ENCODE measurements around the gene RIMS3. TPM values are rescaled to one million over a fixed set of nuclear protein-coding genes. Genes with fewer than 3 reads are reported as not detected.
A peak's percentile ranks its signal among the peaks of the same experiment; 100 is the strongest.

The RIMS3 gene
- total RNA-seq, 1 experiment from 2014 or later, result 4.2 TPM

DNA sequence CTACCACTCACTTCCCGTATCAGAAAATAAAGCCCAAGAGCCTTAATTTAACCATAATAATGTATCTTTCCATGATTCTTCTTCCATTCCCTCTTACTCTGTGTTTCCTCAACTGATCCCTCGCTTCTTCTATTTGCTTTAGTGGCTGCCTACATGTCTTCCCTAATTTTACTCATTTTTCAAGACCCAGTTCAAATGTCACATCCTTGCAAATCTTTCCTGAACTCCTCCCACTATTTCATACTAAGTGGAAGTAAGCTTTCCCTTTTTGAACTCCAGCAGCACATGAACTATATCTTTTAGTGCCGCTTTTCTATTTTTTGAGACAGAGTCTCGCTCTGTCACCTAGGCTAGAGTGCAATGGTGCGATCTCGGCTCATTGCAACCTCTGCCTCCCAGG is 22.2 kb upstream of the RIMS3 start:
- peaks cover 21% of the 10 kb centered on the region for H3K4me1 ChIP-seq (ENCODE audit: low read length)
- H3K9me2 ChIP-seq (replicated peaks; ENCODE audit: insufficient read depth, low read length), result no peaks in the 10 kb centered on the region
- peaks cover 34% of the 10 kb centered on the region for H3K79me2 ChIP-seq (ENCODE audit: low read length)
- H3K4me3 ChIP-seq (ENCODE audit: low read length), result no peak overlapping the region
- no peak overlapping the region for H3K4me2 ChIP-seq (ENCODE audit: low read depth, low read length, poor library complexity, severe bottlenecking)
- no peak overlapping the region for H3K9ac ChIP-seq (ENCODE audit: low read length)
- H2AFZ ChIP-seq (ENCODE audit: low read length), result no peak overlapping the region
- no peaks in the 10 kb centered on the region for H3K9me3 ChIP-seq (ENCODE audit: low read length)
- H3K27me3 ChIP-seq (ENCODE audit: low read length), result no peaks in the 10 kb centered on the region
- H3K36me3 ChIP-seq (ENCODE audit: insufficient read depth, low read length), result peaks cover 24% of the 10 kb centered on the region; the same call in 1 of the 2 replicates
- no peak for DNase-seq
- H3K27ac ChIP-seq (ENCODE audit: low read length), result no peak overlapping the region
- peaks cover 28% of the 10 kb centered on the region; the same call in 1 of the 2 replicates for H4K20me1 ChIP-seq (ENCODE audit: insufficient read depth, low read depth, low read length)

DNA sequence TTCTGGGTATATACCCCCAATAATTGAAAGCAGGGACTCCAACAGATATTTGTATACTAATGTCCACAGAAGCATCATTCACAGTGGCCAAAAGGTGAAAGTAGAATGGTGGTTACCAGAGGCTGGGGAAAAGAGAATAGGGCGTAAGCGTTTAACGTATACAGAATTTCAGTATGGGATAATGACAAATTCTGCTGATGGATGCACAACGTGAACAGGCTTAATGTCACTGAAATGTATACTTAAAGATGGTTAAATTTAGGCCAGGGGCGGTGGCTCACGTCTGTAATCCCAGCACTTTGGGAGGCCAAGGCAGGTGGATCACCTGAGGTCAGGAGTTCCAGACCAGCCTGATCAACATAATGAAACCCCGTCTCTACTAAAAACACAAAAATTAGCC is 21.6 kb upstream of the RIMS3 start:
- H3K4me1 ChIP-seq (ENCODE audit: low read length), result peaks cover 15% of the 10 kb centered on the region
- H3K4me2 ChIP-seq (ENCODE audit: low read depth, low read length, poor library complexity, severe bottlenecking), result no peak overlapping the region
- peaks cover 29% of the 10 kb centered on the region for H3K79me2 ChIP-seq (ENCODE audit: low read length)
- H4K20me1 ChIP-seq (ENCODE audit: insufficient read depth, low read depth, low read length), result peaks cover 28% of the 10 kb centered on the region; the same call in 1 of the 2 replicates
- no peak overlapping the region for H3K9ac ChIP-seq (ENCODE audit: low read length)
- no peak overlapping the region for H2AFZ ChIP-seq (ENCODE audit: low read length)
- no peak overlapping the region for H3K4me3 ChIP-seq (ENCODE audit: low read length)
- H3K27ac ChIP-seq (ENCODE audit: low read length), result no peak overlapping the region
- no peaks in the 10 kb centered on the region for H3K9me3 ChIP-seq (ENCODE audit: low read length)
- no peaks in the 10 kb centered on the region for H3K27me3 ChIP-seq (ENCODE audit: low read length)
- no peak for DNase-seq
- H3K9me2 ChIP-seq (replicated peaks; ENCODE audit: insufficient read depth, low read length), result no peaks in the 10 kb centered on the region
- peaks cover 24% of the 10 kb centered on the region; the same call in 1 of the 2 replicates for H3K36me3 ChIP-seq (ENCODE audit: insufficient read depth, low read length)

DNA sequence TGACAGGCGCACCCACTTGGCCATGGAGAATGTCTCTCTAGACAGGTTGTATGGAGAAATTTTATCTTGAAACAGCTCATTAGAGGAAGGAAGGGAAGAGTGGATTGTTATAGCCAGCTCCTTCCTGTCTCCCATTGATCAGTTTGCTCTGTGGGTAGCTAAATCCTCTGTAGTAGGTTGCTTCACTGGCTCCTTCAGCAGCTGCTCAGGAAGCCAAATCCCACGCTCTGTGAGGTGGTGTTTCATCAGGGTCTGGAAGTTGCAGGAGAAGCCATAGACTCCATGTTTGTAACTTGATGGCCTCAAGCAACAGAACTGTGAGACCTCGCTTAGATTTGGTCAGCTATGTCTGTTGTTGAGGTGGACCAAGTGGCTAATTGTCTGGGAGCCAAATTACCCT is 19.2 kb upstream of the RIMS3 start:
- no peak for DNase-seq
- Histone ChIP-seq H3K9ac (ENCODE audit: low read length) (no peak overlapping the region), H3K36me3 (ENCODE audit: insufficient read depth, low read length) (peaks cover 12% of the 10 kb centered on the region; the same call in 1 of the 2 replicates), H3K9me2 (replicated peaks; ENCODE audit: insufficient read depth, low read length) (no peaks in the 10 kb centered on the region), H4K20me1 (ENCODE audit: insufficient read depth, low read depth, low read length) (peaks cover 12% of the 10 kb centered on the region; the same call in 1 of the 2 replicates), H2AFZ (ENCODE audit: low read length) (no peak overlapping the region), H3K4me3 (ENCODE audit: low read length) (no peak overlapping the region), H3K79me2 (ENCODE audit: low read length) (peaks cover 8% of the 10 kb centered on the region; the same call in 1 of the 2 replicates), H3K4me2 (ENCODE audit: low read depth, low read length, poor library complexity, severe bottlenecking) (no peak overlapping the region), H3K27ac (ENCODE audit: low read length) (no peak overlapping the region), H3K27me3 (ENCODE audit: low read length) (no peaks in the 10 kb centered on the region), H3K4me1 (ENCODE audit: low read length) (peaks cover under 1% of the 10 kb centered on the region; the same call in 1 of the 2 replicates), H3K9me3 (ENCODE audit: low read length) (no peaks in the 10 kb centered on the region)

DNA sequence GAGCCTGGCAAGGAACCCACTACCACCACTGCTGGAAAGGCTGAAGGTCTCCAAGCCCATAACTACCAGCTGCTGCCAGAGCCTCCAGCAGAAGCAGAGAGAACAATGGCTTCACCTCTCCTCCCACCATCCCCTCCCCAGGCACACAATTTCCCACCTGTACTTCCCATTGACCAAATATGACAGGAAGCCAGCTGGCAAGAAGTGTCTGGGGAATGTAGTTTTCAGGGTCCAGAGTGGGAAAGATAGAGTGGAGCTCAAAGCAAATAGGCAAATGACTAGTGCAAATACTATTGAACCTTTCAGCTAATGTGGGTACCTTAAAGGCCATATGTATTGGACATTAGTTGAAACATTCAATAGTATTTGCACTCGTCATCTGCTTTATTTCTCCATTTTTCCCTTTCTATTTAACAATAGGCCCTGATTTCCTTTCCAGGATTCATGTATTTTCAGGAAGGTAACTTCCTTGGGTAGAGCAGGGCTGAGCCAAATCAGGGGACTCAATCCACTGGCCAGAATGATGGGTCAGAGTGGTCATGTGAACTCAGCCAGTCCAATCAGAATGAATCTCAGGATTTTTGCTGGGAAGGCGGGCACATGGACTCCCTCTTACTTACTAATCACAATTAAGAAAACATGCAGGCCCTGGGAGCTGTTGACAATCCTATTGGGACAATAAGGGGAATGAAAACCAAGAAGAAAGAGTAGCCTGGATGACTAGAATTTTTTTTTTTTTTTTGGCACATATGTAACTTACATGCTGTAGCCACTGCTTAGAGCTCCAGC is 13.9 kb upstream of the RIMS3 start:
- Histone ChIP-seq H3K9ac (ENCODE audit: low read length) (no peak overlapping the region), H3K27ac (ENCODE audit: low read length) (no peak overlapping the region), H3K4me3 (ENCODE audit: low read length) (no peak overlapping the region), H3K9me3 (ENCODE audit: low read length) (no peaks in the 10 kb centered on the region), H3K4me1 (ENCODE audit: low read length) (no peaks in the 10 kb centered on the region), H3K79me2 (ENCODE audit: low read length) (no peaks in the 10 kb centered on the region), H3K4me2 (ENCODE audit: low read depth, low read length, poor library complexity, severe bottlenecking) (no peak overlapping the region), H3K9me2 (replicated peaks; ENCODE audit: insufficient read depth, low read length) (no peaks in the 10 kb centered on the region), H3K36me3 (ENCODE audit: insufficient read depth, low read length) (no peaks in the 10 kb centered on the region), H4K20me1 (ENCODE audit: insufficient read depth, low read depth, low read length) (no peaks in the 10 kb centered on the region), H2AFZ (ENCODE audit: low read length) (no peak overlapping the region), H3K27me3 (ENCODE audit: low read length) (no peaks in the 10 kb centered on the region)
- no peak for DNase-seq

DNA sequence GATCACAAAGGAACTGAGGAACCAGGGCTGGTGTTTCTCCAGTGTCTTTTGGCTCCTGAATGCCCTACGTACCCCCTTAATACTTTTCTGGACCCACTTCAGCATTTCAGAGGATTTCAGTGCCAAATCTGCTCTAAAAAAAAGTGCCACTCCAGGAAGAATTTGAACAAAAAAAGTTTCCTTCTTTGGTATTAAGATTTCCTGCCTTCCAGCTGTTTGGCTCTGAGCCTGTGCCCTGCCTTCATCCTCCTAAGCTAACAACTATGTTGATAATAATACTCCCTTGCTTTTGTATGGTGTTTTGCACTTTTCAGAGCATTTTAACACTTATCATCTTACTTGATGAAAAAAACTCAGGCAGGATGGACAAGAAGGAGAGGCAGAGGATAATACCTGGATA is 11.0 kb upstream of the RIMS3 start:
- H3K4me1 ChIP-seq (ENCODE audit: low read length), result no peaks in the 10 kb centered on the region
- H3K9me3 ChIP-seq (ENCODE audit: low read length), result no peaks in the 10 kb centered on the region
- H3K79me2 ChIP-seq (ENCODE audit: low read length), result no peaks in the 10 kb centered on the region
- H3K4me3 ChIP-seq (ENCODE audit: low read length), result no peak overlapping the region
- no peaks in the 10 kb centered on the region for H3K9me2 ChIP-seq (replicated peaks; ENCODE audit: insufficient read depth, low read length)
- H4K20me1 ChIP-seq (ENCODE audit: insufficient read depth, low read depth, low read length), result no peaks in the 10 kb centered on the region
- H3K27ac ChIP-seq (ENCODE audit: low read length), result no peak overlapping the region
- no peak overlapping the region for H3K9ac ChIP-seq (ENCODE audit: low read length)
- no peak for DNase-seq
- no peak overlapping the region for H3K4me2 ChIP-seq (ENCODE audit: low read depth, low read length, poor library complexity, severe bottlenecking)
- H2AFZ ChIP-seq (ENCODE audit: low read length), result no peak overlapping the region
- no peaks in the 10 kb centered on the region for H3K36me3 ChIP-seq (ENCODE audit: insufficient read depth, low read length)
- H3K27me3 ChIP-seq (ENCODE audit: low read length), result no peaks in the 10 kb centered on the region

DNA sequence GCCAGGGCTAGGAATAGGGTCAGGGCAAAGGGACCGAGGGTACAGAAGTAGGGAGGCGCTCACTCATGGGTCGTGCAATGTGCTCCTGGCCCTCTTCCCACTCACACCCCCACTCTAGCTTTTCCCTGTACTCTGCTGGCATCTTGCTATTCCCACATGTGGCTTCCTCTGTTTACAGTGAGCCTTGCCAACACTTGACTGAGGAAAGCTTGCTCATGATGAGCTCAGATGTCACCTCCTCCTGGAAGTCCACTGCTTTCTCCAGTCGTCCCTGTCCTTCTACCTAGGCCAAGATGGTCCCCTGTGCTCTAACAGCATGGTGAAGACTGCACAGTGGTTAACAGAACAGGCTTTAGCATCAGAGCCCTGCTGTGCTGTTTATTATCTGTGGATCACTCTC is 8.0 kb upstream of the RIMS3 start:
- H3K27me3 ChIP-seq (ENCODE audit: low read length), result no peaks in the 10 kb centered on the region
- H3K27ac ChIP-seq (ENCODE audit: low read length), result no peak overlapping the region
- H3K36me3 ChIP-seq (ENCODE audit: insufficient read depth, low read length), result no peaks in the 10 kb centered on the region
- H3K4me3 ChIP-seq (ENCODE audit: low read length), result no peak overlapping the region
- no peak for DNase-seq
- H3K9ac ChIP-seq (ENCODE audit: low read length), result no peak overlapping the region
- H4K20me1 ChIP-seq (ENCODE audit: insufficient read depth, low read depth, low read length), result no peaks in the 10 kb centered on the region
- no peak overlapping the region for H2AFZ ChIP-seq (ENCODE audit: low read length)
- H3K9me2 ChIP-seq (replicated peaks; ENCODE audit: insufficient read depth, low read length), result no peaks in the 10 kb centered on the region
- peaks cover 4% of the 10 kb centered on the region for H3K4me1 ChIP-seq (ENCODE audit: low read length)
- H3K4me2 ChIP-seq (ENCODE audit: low read depth, low read length, poor library complexity, severe bottlenecking), result no peak overlapping the region
- H3K79me2 ChIP-seq (ENCODE audit: low read length), result no peaks in the 10 kb centered on the region
- H3K9me3 ChIP-seq (ENCODE audit: low read length), result no peaks in the 10 kb centered on the region

DNA sequence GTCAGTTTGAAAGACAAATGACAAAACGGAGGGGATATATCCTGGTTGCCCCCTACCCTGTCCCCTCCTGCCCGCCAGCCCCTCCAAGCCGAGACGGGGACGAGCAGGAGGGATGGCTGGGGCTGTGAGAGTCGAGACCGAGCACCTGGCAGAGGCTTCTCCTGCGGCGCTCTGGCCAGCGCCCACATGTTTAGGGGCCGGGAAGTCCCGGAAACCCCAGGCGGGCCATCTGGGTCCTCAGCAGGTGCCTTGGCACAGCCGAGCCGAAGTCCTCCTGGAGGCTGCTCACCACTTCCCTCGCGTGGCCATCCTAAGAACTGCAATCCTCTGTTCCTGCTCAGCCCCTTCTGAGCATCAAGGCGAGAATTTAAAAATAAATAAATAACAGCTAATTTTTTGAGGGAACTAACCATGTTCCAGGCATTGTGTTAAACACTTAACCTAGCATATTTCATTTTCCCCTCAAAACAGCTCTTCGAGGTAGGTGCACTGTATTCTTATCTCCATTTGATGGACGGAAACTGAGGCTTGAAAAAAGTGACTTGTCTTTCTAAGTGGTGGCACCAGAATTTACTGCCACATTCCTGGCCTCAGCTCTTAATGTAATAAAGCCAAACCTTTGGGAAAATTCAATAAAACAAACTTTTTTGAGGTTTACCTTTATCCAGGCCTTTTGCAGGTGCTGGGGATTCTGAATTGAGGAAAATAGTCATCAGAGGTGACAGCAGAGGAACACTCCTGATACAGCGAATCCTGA is 3.5 kb upstream of the RIMS3 start:
- H4K20me1 ChIP-seq (ENCODE audit: insufficient read depth, low read depth, low read length), result peaks cover 7% of the 10 kb centered on the region; the same call in 1 of the 2 replicates
- no peaks in the 10 kb centered on the region for H3K27me3 ChIP-seq (ENCODE audit: low read length)
- no peaks in the 10 kb centered on the region for H3K36me3 ChIP-seq (ENCODE audit: insufficient read depth, low read length)
- H3K9me2 ChIP-seq (replicated peaks; ENCODE audit: insufficient read depth, low read length), result no peaks in the 10 kb centered on the region
- peak overlapping the region; percentile 78; the same call in 1 of the 2 replicates for H2AFZ ChIP-seq (ENCODE audit: low read length)
- H3K27ac ChIP-seq (ENCODE audit: low read length), result no peak overlapping the region
- peak overlapping the region; percentile 60 for H3K4me3 ChIP-seq (ENCODE audit: low read length)
- peak; percentile 94 for DNase-seq
- H3K9ac ChIP-seq (ENCODE audit: low read length), result peak overlapping the region; percentile 51
- H3K4me2 ChIP-seq (ENCODE audit: low read depth, low read length, poor library complexity, severe bottlenecking), result peak overlapping the region; percentile 78
- H3K79me2 ChIP-seq (ENCODE audit: low read length), result no peaks in the 10 kb centered on the region
- H3K9me3 ChIP-seq (ENCODE audit: low read length), result no peaks in the 10 kb centered on the region
- peaks cover 34% of the 10 kb centered on the region for H3K4me1 ChIP-seq (ENCODE audit: low read length)

DNA sequence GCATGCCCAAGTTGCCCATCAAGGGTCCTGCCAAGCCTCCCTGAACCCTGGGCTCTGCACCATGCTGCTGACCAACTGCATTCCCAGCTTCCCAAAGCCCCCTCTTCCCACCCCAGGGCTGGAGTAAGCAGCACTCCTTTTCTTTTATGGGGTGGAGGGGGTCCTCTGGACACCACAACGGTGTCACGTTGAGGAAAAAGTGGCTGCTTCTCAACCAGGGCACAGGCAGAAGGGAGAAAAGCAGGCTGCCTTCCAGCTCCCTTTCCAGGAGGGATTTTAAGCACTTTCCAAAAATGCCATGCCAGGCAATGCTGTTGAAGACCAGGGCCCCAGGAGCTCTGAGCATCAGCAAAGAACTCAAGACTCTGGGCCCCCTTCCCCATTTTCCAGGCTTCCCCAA is 691 bp downstream of the RIMS3 start:
- H3K4me2 ChIP-seq (ENCODE audit: low read depth, low read length, poor library complexity, severe bottlenecking), result peak overlapping the region; percentile 77
- no peaks in the 10 kb centered on the region for H3K79me2 ChIP-seq (ENCODE audit: low read length)
- H3K9ac ChIP-seq (ENCODE audit: low read length), result peak overlapping the region; percentile 66
- no peaks in the 10 kb centered on the region for H3K36me3 ChIP-seq (ENCODE audit: insufficient read depth, low read length)
- no peak for DNase-seq
- no peaks in the 10 kb centered on the region for H3K9me3 ChIP-seq (ENCODE audit: low read length)
- no peak overlapping the region for H2AFZ ChIP-seq (ENCODE audit: low read length)
- no peaks in the 10 kb centered on the region for H3K9me2 ChIP-seq (replicated peaks; ENCODE audit: insufficient read depth, low read length)
- no peak overlapping the region for H3K27ac ChIP-seq (ENCODE audit: low read length)
- H3K27me3 ChIP-seq (ENCODE audit: low read length), result no peaks in the 10 kb centered on the region
- peak overlapping the region; percentile 60; the same call in 1 of the 2 replicates for H3K4me3 ChIP-seq (ENCODE audit: low read length)
- peaks cover 7% of the 10 kb centered on the region; the same call in 1 of the 2 replicates for H4K20me1 ChIP-seq (ENCODE audit: insufficient read depth, low read depth, low read length)
- peaks cover 44% of the 10 kb centered on the region for H3K4me1 ChIP-seq (ENCODE audit: low read length)

Measured in Karpas-422 (cell line).